ENCODE results near the gene PTPRN2. TPM values are rescaled to one million over a fixed set of nuclear protein-coding genes. Genes with fewer than 3 reads are reported as not detected.

PTPRN2 gene
- total RNA-seq, 4 donors from 2014 or later: 6.6 to 10.7 (median 8.2) TPM

DNA sequence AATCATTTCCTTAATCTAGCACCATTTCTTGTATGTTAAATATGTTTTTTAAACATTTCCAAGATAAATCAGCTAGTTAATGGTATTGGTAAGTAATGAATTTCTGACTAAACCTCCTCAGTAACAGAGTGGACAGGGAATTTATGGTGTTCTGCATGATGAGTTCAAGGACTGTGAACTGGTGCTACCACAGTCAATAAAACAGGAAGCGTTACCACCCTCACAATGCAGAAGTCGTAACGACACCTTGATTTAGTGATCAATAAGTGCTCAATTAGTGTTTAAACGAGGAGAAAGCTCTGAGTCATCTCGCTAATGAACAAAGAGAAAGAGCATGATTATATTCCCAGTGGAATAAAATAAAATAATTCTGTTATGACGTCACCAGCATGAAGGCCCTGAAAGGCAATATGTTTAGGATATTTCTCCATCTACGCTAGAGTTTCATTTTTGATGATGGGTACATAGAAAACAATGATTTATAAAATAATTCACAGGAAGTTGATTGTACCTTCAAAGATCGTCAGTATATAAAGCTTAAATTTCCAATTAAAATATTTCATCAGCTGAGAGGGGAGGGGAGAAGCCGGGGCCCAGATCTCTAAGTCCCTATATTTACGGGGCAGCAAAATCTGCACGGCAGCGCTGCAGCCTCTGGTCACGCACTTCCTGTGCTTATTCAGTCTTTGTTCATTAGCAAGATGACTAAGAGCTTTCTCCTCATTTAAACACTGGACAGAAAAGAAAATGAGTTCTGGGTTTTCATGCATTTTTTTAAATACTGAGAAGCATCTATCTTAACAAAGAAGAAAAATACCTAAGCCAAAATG, 400.5 kb downstream of the PTPRN2 start:
- 46 to 55% methylated on average over 13 of the region's 13 CpGs for whole genome bisulfite sequencing, 2 donors
- H3K27ac ChIP-seq: no peak overlapping the region
- no peak for TF ChIP-seq POLR2A (IDR thresholded peaks at IDR 0.05)
- no peak for TF ChIP-seq EP300 (IDR thresholded peaks at IDR 0.05)
- DNase-seq (ENCODE audit: low spot score in 2 of 2): no peak
- H3K4me3 ChIP-seq: no peak overlapping the region
- H3K27me3 ChIP-seq: no peaks in the 10 kb centered on the region
- H3K9me3 ChIP-seq: peaks cover 0 to 46% (median 0%) of the 10 kb centered on the region in 4 donors
- H3K36me3 ChIP-seq: no peaks in the 10 kb centered on the region
- H3K4me1 ChIP-seq: no peaks in the 10 kb centered on the region

DNA sequence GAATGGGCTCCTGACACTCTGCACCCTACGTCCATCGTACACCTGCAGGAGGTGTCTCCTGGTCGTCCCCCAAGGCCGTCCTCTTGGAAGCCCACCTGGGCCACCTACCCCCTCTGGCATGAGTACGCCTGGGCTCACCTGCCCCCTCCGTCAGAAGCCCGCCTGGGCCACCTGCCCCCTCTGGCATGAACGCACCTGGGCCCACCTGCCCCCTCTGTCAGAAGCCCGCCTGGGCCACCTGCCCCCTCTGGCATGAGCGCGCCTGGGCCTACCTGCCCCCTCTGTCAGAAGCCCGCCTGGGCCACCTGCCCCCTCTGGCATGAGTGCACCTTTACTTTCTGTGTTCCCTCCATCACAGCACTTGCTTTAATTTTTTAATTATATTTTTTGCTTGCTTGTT, 401.2 kb downstream of the PTPRN2 start:
- 90 to 94% methylated on average over 12 of the region's 12 CpGs for WGBS, 2 donors
- peaks cover 0 to 45% (median 0%) of the 10 kb centered on the region in 4 donors for H3K9me3 ChIP-seq
- H3K4me1 ChIP-seq: no peaks in the 10 kb centered on the region
- TF ChIP-seq POLR2A (IDR thresholded peaks at IDR 0.05) (no peak), EP300 (IDR thresholded peaks at IDR 0.05) (no peak)
- TF ChIP-seq, protein P1, sequence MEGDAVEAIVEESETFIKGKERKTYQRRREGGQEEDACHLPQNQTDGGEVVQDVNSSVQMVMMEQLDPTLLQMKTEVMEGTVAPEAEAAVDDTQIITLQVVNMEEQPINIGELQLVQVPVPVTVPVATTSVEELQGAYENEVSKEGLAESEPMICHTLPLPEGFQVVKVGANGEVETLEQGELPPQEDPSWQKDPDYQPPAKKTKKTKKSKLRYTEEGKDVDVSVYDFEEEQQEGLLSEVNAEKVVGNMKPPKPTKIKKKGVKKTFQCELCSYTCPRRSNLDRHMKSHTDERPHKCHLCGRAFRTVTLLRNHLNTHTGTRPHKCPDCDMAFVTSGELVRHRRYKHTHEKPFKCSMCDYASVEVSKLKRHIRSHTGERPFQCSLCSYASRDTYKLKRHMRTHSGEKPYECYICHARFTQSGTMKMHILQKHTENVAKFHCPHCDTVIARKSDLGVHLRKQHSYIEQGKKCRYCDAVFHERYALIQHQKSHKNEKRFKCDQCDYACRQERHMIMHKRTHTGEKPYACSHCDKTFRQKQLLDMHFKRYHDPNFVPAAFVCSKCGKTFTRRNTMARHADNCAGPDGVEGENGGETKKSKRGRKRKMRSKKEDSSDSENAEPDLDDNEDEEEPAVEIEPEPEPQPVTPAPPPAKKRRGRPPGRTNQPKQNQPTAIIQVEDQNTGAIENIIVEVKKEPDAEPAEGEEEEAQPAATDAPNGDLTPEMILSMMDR (IDR thresholded peaks at IDR 0.05): no peak
- no peaks in the 10 kb centered on the region for H3K27me3 ChIP-seq
- no peak for DNase-seq (ENCODE audit: low spot score in 2 of 2)
- H3K4me3 ChIP-seq: no peak overlapping the region
- H3K27ac ChIP-seq: no peak overlapping the region
- H3K36me3 ChIP-seq: no peaks in the 10 kb centered on the region

DNA sequence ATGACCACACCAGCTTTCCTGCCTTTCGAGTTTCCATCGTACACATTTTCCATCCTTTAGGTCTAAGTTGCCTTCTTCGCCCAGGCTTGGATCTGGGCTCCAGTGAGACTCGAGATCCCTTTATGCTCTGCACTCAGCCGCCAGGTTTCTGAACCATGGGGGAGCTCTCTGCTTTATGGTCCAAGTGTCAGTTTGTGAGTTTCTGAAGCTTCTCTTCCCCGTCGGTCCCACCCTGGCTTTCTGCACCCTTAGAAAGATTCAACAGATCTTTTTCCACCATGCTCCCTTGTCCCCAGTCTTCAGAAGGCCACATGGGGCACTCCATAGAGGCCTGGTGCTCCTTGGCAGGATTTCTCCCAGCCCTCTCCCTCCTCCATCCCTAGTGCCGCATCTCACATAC, 402.0 kb downstream of the PTPRN2 start:
- Histone ChIP-seq H3K27ac (no peak overlapping the region), H3K36me3 (no peaks in the 10 kb centered on the region), H3K27me3 (no peaks in the 10 kb centered on the region), H3K4me1 (no peaks in the 10 kb centered on the region), H3K9me3 (peaks cover 0 to 41% (median 0%) of the 10 kb centered on the region in 4 donors), H3K4me3 (no peak overlapping the region)
- DNase-seq (ENCODE audit: low spot score in 2 of 2): no peak
- 88 to 91% methylated on average over 8 of the region's 8 CpGs for WGBS, 2 donors
- TF ChIP-seq EP300 (IDR thresholded peaks at IDR 0.05): no peak
- TF ChIP-seq POLR2A (IDR thresholded peaks at IDR 0.05): no peak
- TF ChIP-seq, protein P1 (IDR thresholded peaks at IDR 0.05): no peak

DNA sequence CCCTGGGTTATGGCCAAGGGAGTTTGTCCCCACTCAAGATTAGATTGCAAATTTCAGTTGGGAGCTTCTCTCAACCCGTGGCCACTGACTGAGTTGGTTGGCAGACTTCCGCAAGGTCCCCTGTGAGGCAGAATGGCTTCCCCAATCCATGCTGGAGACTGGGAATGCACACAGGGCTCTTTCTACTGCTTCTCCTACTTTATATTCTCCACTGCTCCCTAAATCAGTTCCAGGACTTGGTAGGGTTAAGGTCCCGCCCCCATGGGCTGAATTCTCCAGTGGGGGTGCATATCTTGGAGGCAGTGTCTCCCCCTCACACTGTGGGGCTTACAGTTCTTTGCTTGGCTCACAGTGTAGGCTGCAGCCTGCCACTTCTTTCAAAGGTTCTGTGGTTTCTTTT, 404.2 kb downstream of the PTPRN2 start:
- no peak for DNase-seq (ENCODE audit: low spot score in 2 of 2)
- H3K4me1 ChIP-seq: no peaks in the 10 kb centered on the region
- no peak overlapping the region for H3K27ac ChIP-seq
- H3K36me3 ChIP-seq: no peaks in the 10 kb centered on the region
- H3K27me3 ChIP-seq: no peaks in the 10 kb centered on the region
- WGBS, 2 donors: 66 to 70% methylated on average over 3 of the region's 3 CpGs
- TF ChIP-seq POLR2A (IDR thresholded peaks at IDR 0.05) (no peak), EP300 (IDR thresholded peaks at IDR 0.05) (no peak)
- TF ChIP-seq, protein P1 (IDR thresholded peaks at IDR 0.05): no peak
- H3K9me3 ChIP-seq: peaks cover 0 to 24% (median 0%) of the 10 kb centered on the region in 4 donors
- H3K4me3 ChIP-seq: no peak overlapping the region

DNA sequence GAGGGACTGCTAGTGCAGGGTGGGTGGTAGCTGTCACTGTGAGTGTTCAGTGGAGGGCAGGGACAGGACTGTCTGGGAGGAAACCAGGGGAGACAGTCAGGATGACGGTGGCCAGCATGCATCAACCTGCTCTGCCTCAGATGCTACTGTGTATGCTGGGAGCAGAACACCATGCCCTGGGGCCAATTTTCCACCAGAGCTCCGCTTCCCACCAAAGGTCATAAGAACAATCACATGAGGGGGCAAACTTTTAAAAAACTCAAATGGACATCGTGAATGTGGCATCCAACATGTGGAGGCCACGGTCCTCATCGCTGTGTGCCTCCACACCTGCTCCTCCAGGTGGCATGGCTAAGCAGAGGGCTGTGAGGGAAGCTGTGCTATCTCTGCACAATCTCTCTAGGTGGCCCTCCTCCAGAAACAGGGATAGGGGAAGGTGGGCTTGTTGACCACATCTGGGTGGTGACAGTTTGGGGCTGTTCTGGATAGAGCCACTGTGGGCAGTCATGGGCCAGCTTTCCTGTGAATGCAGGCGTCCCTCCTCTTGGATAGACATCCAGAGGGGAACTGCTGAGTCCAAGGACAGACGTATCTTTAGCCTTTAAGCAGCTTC, 411.0 kb downstream of the PTPRN2 start:
- H3K9me3 ChIP-seq: peaks cover 0 to 35% (median 0%) of the 10 kb centered on the region in 4 donors
- no peak overlapping the region for H3K27ac ChIP-seq
- no peaks in the 10 kb centered on the region for H3K4me1 ChIP-seq
- TF ChIP-seq, protein P1 (IDR thresholded peaks at IDR 0.05): no peak
- TF ChIP-seq POLR2A (IDR thresholded peaks at IDR 0.05): no peak
- no peak for TF ChIP-seq EP300 (IDR thresholded peaks at IDR 0.05)
- H3K4me3 ChIP-seq: no peak overlapping the region
- 84 to 89% methylated on average over 7 of the region's 7 CpGs for WGBS, 2 donors
- H3K36me3 ChIP-seq: no peaks in the 10 kb centered on the region
- no peak for DNase-seq (ENCODE audit: low spot score in 2 of 2)
- H3K27me3 ChIP-seq: no peaks in the 10 kb centered on the region
